ENCODE data around the gene FBXO24.

FBXO24 gene

DNA sequence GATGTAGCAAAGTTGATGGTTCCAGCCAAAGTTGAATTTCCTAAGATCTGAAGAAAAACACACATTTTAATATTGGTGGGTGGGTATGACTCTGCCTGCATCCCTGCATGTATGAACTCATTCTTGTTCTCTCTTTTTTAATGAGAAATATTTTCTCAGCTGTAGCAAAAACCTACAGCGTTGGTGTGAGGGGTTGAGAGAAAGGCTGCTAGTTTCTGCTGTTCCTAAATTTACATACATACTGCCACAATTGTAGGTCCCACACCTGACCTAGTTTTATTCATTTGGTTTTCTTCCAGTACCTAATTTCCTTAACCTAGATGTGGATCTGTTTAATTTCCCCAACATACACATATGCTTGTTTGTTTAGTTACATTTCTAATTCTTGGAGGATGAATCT, 42.5 kb upstream of the FBXO24 start:
- Histone ChIP-seq H3K4me2 (ENCODE audit: low read length, poor library complexity, severe bottlenecking) (no peak overlapping the region), H2BK15ac (ENCODE audit: low read depth, poor library complexity, severe bottlenecking) (no peak overlapping the region), H4K8ac (ENCODE audit: low read length) (no peak overlapping the region), H4K91ac (ENCODE audit: low read length) (no peak overlapping the region), H2BK12ac (ENCODE audit: low read length in 2 of 2) (no peak overlapping the region), H3K18ac (ENCODE audit: low read depth in 1 of 2, low read length in 2 of 2) (no peak overlapping the region), H3K4me3 (ENCODE audit: insufficient read depth in 1 of 2, low read depth in 1 of 2, low read length in 2 of 2) (no peak overlapping the region), H3K79me1 (replicated peaks; ENCODE audit: low read length, poor library complexity, severe bottlenecking) (peaks cover 30% of the 10 kb centered on the region), H3K9ac (ENCODE audit: low read length) (no peak overlapping the region), H3K4me1 (ENCODE audit: control insufficient read depth, insufficient read depth, low read depth, low read length) (peaks cover 15% of the 10 kb centered on the region), H3K36me3 (ENCODE audit: control insufficient read depth in 1 of 2, insufficient read depth in 2 of 2, low read depth in 1 of 2, low read length in 2 of 2) (no peaks in the 10 kb centered on the region), H3K27me3 (ENCODE audit: control insufficient read depth in 1 of 2, insufficient read depth in 1 of 2, low read length in 2 of 2) (no peaks in the 10 kb centered on the region), H2BK5ac (ENCODE audit: low read depth, low read length, poor library complexity, severe bottlenecking) (no peak overlapping the region), H3K9me3 (ENCODE audit: control insufficient read depth, low read length) (no peaks in the 10 kb centered on the region), H3K4ac (ENCODE audit: low read depth in 1 of 2, low read length in 2 of 2) (no peak overlapping the region), H2AK5ac (ENCODE audit: low read length, severe bottlenecking) (no peak overlapping the region), H3K23ac (ENCODE audit: low read length in 2 of 2) (no peak overlapping the region), H3K14ac (ENCODE audit: low read length in 2 of 2) (no peak overlapping the region), H3K27ac (ENCODE audit: low read length, poor library complexity, severe bottlenecking) (no peak overlapping the region), H2BK120ac (ENCODE audit: low read depth, low read length) (no peak overlapping the region), H2AFZ (ENCODE audit: low read depth, low read length) (no peak overlapping the region)
- no peak for DNase-seq
- WGBS: no CpG with 5 or more reads among the region's 1 CpG

DNA sequence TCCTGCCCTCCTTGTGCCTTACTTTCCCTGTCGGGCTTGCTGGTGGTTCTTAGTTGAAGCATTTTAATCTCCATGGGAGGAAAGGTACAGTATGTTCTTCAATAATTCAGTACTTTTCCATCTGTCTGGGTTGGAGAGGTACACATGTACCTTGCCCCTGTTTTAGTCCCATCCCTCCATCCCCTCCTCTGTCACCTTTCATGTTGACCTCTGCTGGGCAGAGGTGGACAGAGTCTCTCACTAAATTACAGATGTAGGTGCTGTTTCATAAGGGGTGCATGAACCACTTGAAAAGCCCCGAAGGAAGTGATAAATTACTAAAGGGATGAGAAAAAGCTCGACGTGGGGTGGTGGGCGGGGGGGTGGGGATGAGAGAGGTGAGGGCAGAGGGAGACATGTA, 41.7 kb upstream of the FBXO24 start:
- Histone ChIP-seq H3K23ac (ENCODE audit: low read length in 2 of 2) (no peak overlapping the region), H3K4me1 (ENCODE audit: control insufficient read depth, insufficient read depth, low read depth, low read length) (peaks cover 13% of the 10 kb centered on the region), H2AFZ (ENCODE audit: low read depth, low read length) (no peak overlapping the region), H3K4me3 (ENCODE audit: insufficient read depth in 1 of 2, low read depth in 1 of 2, low read length in 2 of 2) (no peak overlapping the region), H3K14ac (ENCODE audit: low read length in 2 of 2) (no peak overlapping the region), H2BK5ac (ENCODE audit: low read depth, low read length, poor library complexity, severe bottlenecking) (no peak overlapping the region), H3K9ac (ENCODE audit: low read length) (peak overlapping the region; percentile 11), H4K91ac (ENCODE audit: low read length) (no peak overlapping the region), H2BK120ac (ENCODE audit: low read depth, low read length) (no peak overlapping the region), H3K79me1 (replicated peaks; ENCODE audit: low read length, poor library complexity, severe bottlenecking) (peaks cover 34% of the 10 kb centered on the region), H3K4ac (ENCODE audit: low read depth in 1 of 2, low read length in 2 of 2) (no peak overlapping the region), H2BK12ac (ENCODE audit: low read length in 2 of 2) (peak overlapping the region; percentile 56 to 89), H3K9me3 (ENCODE audit: control insufficient read depth, low read length) (no peaks in the 10 kb centered on the region), H2BK15ac (ENCODE audit: low read depth, poor library complexity, severe bottlenecking) (no peak overlapping the region), H4K8ac (ENCODE audit: low read length) (peak overlapping the region; percentile 73), H3K4me2 (ENCODE audit: low read length, poor library complexity, severe bottlenecking) (no peak overlapping the region), H2AK5ac (ENCODE audit: low read length, severe bottlenecking) (peak overlapping the region; percentile 69), H3K27me3 (ENCODE audit: control insufficient read depth in 1 of 2, insufficient read depth in 1 of 2, low read length in 2 of 2) (no peaks in the 10 kb centered on the region), H3K18ac (ENCODE audit: low read depth in 1 of 2, low read length in 2 of 2) (no peak overlapping the region), H3K27ac (ENCODE audit: low read length, poor library complexity, severe bottlenecking) (no peak overlapping the region), H3K36me3 (ENCODE audit: control insufficient read depth in 1 of 2, insufficient read depth in 2 of 2, low read depth in 1 of 2, low read length in 2 of 2) (peaks cover 2 to 4% of the 10 kb centered on the region in 2 experiments)
- WGBS: 13% methylated on average over 4 of the region's 5 CpGs
- no peak for DNase-seq

DNA sequence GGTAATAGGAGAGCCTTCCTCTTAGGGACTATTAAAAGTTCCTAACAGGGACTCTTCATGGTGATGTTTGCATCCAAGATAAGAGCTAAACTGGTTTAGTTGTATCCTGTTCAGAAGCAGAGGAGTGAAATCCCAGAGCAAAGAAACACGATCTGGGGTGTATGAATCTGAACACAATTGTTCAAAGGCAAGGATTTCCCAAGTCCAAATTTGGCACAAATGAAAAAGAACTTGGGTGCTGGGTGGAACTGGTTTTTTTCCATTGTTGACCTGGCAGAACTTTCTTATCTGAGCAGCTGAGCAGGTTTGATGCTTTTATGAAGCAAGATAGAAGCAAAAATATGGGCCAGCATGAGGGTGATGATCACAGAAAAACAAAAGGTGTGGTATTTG, 41.2 kb upstream of the FBXO24 start:
- H3K18ac ChIP-seq (ENCODE audit: low read depth in 1 of 2, low read length in 2 of 2): peak overlapping the region; percentile 61 to 64
- H2BK15ac ChIP-seq (ENCODE audit: low read depth, poor library complexity, severe bottlenecking): peak overlapping the region; percentile 38
- no peak overlapping the region for H2AFZ ChIP-seq (ENCODE audit: low read depth, low read length)
- H3K4me3 ChIP-seq (ENCODE audit: insufficient read depth in 1 of 2, low read depth in 1 of 2, low read length in 2 of 2): peak overlapping the region in 1 of 2 experiments; percentile 35
- H3K23ac ChIP-seq (ENCODE audit: low read length in 2 of 2): no peak overlapping the region
- peaks cover 32% of the 10 kb centered on the region for H3K79me1 ChIP-seq (replicated peaks; ENCODE audit: low read length, poor library complexity, severe bottlenecking)
- 50% methylated on average over 1 of the region's 1 CpG for WGBS
- H2AK5ac ChIP-seq (ENCODE audit: low read length, severe bottlenecking): peak overlapping the region; percentile 74
- H2BK5ac ChIP-seq (ENCODE audit: low read depth, low read length, poor library complexity, severe bottlenecking): peak overlapping the region; percentile 83
- peak overlapping the region; percentile 97 for H3K27ac ChIP-seq (ENCODE audit: low read length, poor library complexity, severe bottlenecking)
- peaks cover 8% of the 10 kb centered on the region for H3K4me1 ChIP-seq (ENCODE audit: control insufficient read depth, insufficient read depth, low read depth, low read length)
- no peak overlapping the region for H4K91ac ChIP-seq (ENCODE audit: low read length)
- H3K4me2 ChIP-seq (ENCODE audit: low read length, poor library complexity, severe bottlenecking): no peak overlapping the region
- H3K14ac ChIP-seq (ENCODE audit: low read length in 2 of 2): no peak overlapping the region
- no peaks in the 10 kb centered on the region for H3K9me3 ChIP-seq (ENCODE audit: control insufficient read depth, low read length)
- DNase-seq: no peak
- peak overlapping the region in 1 of 2 experiments; percentile 33 for H3K4ac ChIP-seq (ENCODE audit: low read depth in 1 of 2, low read length in 2 of 2)
- peak overlapping the region; percentile 89 for H2BK120ac ChIP-seq (ENCODE audit: low read depth, low read length)
- H3K27me3 ChIP-seq (ENCODE audit: control insufficient read depth in 1 of 2, insufficient read depth in 1 of 2, low read length in 2 of 2): no peaks in the 10 kb centered on the region
- H4K8ac ChIP-seq (ENCODE audit: low read length): peak overlapping the region; percentile 9
- peak overlapping the region; percentile 64 to 79 for H2BK12ac ChIP-seq (ENCODE audit: low read length in 2 of 2)
- H3K9ac ChIP-seq (ENCODE audit: low read length): peak overlapping the region; percentile 73
- peaks cover 7 to 8% of the 10 kb centered on the region in 2 experiments for H3K36me3 ChIP-seq (ENCODE audit: control insufficient read depth in 1 of 2, insufficient read depth in 2 of 2, low read depth in 1 of 2, low read length in 2 of 2)

DNA sequence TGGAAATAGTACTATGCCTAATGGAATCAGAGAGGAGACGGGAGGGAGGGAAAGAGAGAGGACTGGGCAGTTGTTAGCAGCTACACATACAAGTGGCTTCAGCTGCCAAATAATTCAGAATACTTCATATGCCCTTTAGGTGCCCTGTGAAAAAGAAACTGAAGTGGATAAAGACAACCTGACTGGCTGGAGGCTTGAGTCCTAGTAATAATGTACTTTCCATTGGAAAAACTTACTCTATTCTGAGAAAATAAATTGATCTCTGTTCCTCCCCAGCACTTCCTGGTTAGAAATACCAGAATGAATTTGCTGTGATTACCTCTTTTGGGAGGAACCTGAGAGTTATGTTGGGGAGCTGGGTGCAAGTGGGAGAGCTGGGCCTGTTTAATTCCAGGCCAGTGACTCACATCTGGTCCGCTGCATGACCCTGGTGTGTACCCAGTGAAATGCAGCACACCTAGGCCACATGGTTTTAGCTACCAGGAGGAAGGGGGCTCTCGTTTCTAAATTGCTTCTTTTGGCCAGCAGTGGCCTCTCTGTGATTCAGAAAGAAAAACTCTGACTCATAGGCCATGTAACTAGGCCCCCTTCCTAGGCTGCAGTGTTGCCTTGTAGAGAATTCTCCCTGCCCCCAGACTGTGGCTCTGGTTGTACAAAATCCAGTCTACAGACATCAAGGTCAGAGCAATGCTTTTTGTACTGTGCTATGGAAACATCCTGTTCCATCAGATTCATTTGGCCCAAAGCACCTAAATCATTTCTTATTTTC, 40.6 kb upstream of the FBXO24 start:
- Histone ChIP-seq H3K18ac (ENCODE audit: low read depth in 1 of 2, low read length in 2 of 2) (peak overlapping the region; percentile 7 to 64), H4K8ac (ENCODE audit: low read length) (peak overlapping the region; percentile 45), H2BK15ac (ENCODE audit: low read depth, poor library complexity, severe bottlenecking) (no peak overlapping the region), H3K4me2 (ENCODE audit: low read length, poor library complexity, severe bottlenecking) (peak overlapping the region; percentile 13), H3K36me3 (ENCODE audit: control insufficient read depth in 1 of 2, insufficient read depth in 2 of 2, low read depth in 1 of 2, low read length in 2 of 2) (peaks cover 7 to 12% of the 10 kb centered on the region in 2 experiments), H3K27me3 (ENCODE audit: control insufficient read depth in 1 of 2, insufficient read depth in 1 of 2, low read length in 2 of 2) (no peaks in the 10 kb centered on the region), H3K4me1 (ENCODE audit: control insufficient read depth, insufficient read depth, low read depth, low read length) (peaks cover 8% of the 10 kb centered on the region), H2BK5ac (ENCODE audit: low read depth, low read length, poor library complexity, severe bottlenecking) (peak overlapping the region; percentile 83), H3K14ac (ENCODE audit: low read length in 2 of 2) (no peak overlapping the region), H4K91ac (ENCODE audit: low read length) (no peak overlapping the region), H2BK120ac (ENCODE audit: low read depth, low read length) (peak overlapping the region; percentile 89), H3K4me3 (ENCODE audit: insufficient read depth in 1 of 2, low read depth in 1 of 2, low read length in 2 of 2) (peak overlapping the region in 1 of 2 experiments; percentile 35), H3K9me3 (ENCODE audit: control insufficient read depth, low read length) (no peaks in the 10 kb centered on the region), H3K9ac (ENCODE audit: low read length) (peak overlapping the region; percentile 73), H2AK5ac (ENCODE audit: low read length, severe bottlenecking) (peak overlapping the region; percentile 74), H2AFZ (ENCODE audit: low read depth, low read length) (peak overlapping the region; percentile 1), H3K23ac (ENCODE audit: low read length in 2 of 2) (no peak overlapping the region), H3K27ac (ENCODE audit: low read length, poor library complexity, severe bottlenecking) (peak overlapping the region; percentile 97), H3K79me1 (replicated peaks; ENCODE audit: low read length, poor library complexity, severe bottlenecking) (peaks cover 29% of the 10 kb centered on the region), H2BK12ac (ENCODE audit: low read length in 2 of 2) (peak overlapping the region; percentile 64 to 79), H3K4ac (ENCODE audit: low read depth in 1 of 2, low read length in 2 of 2) (peak overlapping the region in 1 of 2 experiments; percentile 94)
- DNase-seq: peak; percentile 91
- 14% methylated on average over 3 of the region's 3 CpGs for WGBS
